ENCODE measurements around the gene BCAR1. TPM values are rescaled to one million over a fixed set of nuclear protein-coding genes. Genes with fewer than 3 reads are reported as not detected.
A peak's percentile ranks its signal among the peaks of the same experiment; 100 is the strongest.

BCAR1 gene
- total and polyA plus RNA-seq, 2 of the 13 experiments (the other 11 are each of a cell fraction or from before 2014, with no cell fraction given): 48.1 to 51.7 TPM

GRCh38 chr16:75279305-75279704 is 27.9 kb upstream of the BCAR1 start (continued):
- TF ChIP-seq ZNF687 (CRISPR knock-in tag; IDR thresholded peaks at IDR 0.05) (peak; percentile 50), KDM2A (CRISPR knock-in tag; IDR thresholded peaks at IDR 0.05; ENCODE audit: borderline replicate concordance, low read depth) (0 out of 2 replicates have a peak, but pooled peaks have one; percentile 34), ZNF768 (CRISPR knock-in tag; IDR thresholded peaks at IDR 0.05) (peak; percentile 12; the same call in 1 of the 2 replicates), RXRA (CRISPR knock-in tag; IDR thresholded peaks at IDR 0.05) (0 out of 2 replicates have a peak, but pooled peaks have one; percentile 30)

DNA sequence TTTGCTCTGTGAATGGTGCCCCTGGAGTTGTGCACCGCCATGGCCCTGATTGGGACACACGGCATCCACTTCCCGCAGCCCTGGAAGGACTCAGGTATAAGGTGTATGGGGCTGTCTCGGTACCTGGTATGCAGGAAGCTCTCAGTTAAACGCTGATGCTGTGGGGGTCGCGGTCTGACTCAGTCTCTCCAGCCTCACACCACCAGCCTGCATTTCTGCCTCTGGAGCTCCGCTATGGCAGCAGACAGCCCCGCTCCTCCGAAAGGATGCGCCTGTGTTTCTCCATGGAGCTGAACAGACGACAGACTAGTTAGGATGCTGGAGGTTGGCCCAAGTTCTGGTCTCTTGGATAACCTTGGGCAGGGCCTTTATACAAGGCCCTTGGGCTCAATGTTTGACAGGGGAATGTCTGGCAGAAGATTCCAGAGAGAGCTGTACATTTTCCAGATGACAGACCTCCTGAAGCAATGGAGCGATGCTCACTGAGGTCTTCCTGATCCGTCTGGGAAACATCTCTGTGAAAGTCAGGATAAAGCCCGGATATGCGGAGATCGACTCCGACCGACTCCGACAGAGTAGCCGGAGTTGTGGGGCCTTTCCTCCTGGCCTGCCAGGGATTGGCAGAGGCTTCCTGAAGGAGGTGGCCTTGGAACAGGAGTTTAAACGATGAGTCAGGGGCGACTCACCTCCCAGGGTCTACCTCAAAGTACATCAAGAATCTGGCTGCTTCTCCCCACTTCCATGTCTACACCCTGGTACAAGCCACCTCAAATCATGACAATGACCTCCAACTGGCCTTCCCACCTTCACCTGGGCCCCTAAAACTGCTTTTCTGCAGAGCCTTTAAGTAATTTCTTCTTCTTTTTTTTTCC is 21.9 kb upstream of the BCAR1 start:
- BruUV-seq (replicated peaks): no TSS peak
- H3K79me2 ChIP-seq (ENCODE audit: insufficient read depth, low read length): no peaks in the 10 kb centered on the region
- H3K4me3 ChIP-seq (replicated peaks in 1 of 3; ENCODE audit: insufficient read depth in 1 of 3, low read depth in 2 of 3, low read length in 3 of 3): no peak overlapping the region
- H3K4me2 ChIP-seq (ENCODE audit: low read depth, low read length): peak overlapping the region; percentile 6; the same call in 1 of the 2 replicates
- H4K20me1 ChIP-seq (ENCODE audit: insufficient read depth, low read length): no peaks in the 10 kb centered on the region
- H3K36me3 ChIP-seq (replicated peaks in 1 of 2; ENCODE audit: control insufficient read depth in 1 of 2, insufficient read depth in 2 of 2, low read length in 2 of 2): no peaks in the 10 kb centered on the region
- peaks cover 49% of the 10 kb centered on the region for H3K4me1 ChIP-seq (ENCODE audit: insufficient read depth, low read length)
- no peak overlapping the region for H3K9ac ChIP-seq (ENCODE audit: insufficient read depth, low read depth, low read length)
- FAIRE-seq: no peak
- no peaks in the 10 kb centered on the region for H3K9me3 ChIP-seq (ENCODE audit: low read length)
- ChIA-PET POLR2A (interaction anchor here (1.3 to 4.5 kb wide), 4 partner anchors 11 to 37 kb away, joined by 3 to 41 read pairs (median 12); no protein-coding TSS in a partner anchor), CTCF (ENCODE audit: low intra/inter-chr PET ratio, low total read pairs) (no interaction called here)
- peak; percentile 7; the same call in 2 of the 3 replicates for ATAC-seq
- no peak overlapping the region for H3K27ac ChIP-seq (ENCODE audit: extremely low read length, insufficient read depth, low read length)
- 69% methylated on average over 22 of the region's 23 CpGs for WGBS (ENCODE audit: low lambda C conversion rate)
- DNase-seq (ENCODE audit: low spot score): no peak
- no peak overlapping the region for H2AFZ ChIP-seq (ENCODE audit: low read length)
- intact Hi-C loops (cut with micrococcal nuclease; ENCODE audit: unreplicated experiment): no loop called here
- in situ Hi-C loops (cut with HindIII; ENCODE audit: extremely low pct_ligation_motif_present, low pct_unique_long_range_greater_than_20kb): no loop called here
- no peaks in the 10 kb centered on the region for H3K27me3 ChIP-seq (ENCODE audit: control insufficient read depth in 1 of 2, insufficient read depth in 2 of 2, low read length in 2 of 2)
- TF ChIP-seq NRL (CRISPR knock-in tag; IDR thresholded peaks at IDR 0.05; ENCODE audit: borderline replicate concordance) (peak; percentile 53; the same call in 1 of the 2 replicates), ZBTB43 (CRISPR knock-in tag; conservative IDR thresholded peaks at IDR 0.05) (no peak), ZNF274 (CRISPR knock-in tag; IDR thresholded peaks at IDR 0.05) (0 out of 2 replicates have a peak, but pooled peaks have one; percentile 68), POLR2A (IDR thresholded peaks at IDR 0.05; ENCODE audit: insufficient read depth in 1 of 2, low read depth in 2 of 2, low read length in 2 of 2) (no peak)
- TF ChIP-seq, protein P1, sequence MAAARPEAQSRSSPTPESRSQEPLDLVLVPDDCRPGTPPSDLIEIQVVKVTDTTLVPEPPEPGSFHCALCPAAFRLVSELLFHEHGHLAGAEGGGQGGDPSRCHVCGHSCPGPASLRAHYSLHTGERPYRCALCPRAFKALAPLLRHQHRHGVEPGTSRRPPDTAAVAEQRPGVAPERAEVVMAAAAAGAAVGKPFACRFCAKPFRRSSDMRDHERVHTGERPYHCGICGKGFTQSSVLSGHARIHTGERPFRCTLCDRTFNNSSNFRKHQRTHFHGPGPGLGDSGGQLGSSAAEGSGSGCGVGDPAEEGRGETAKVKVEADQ (CRISPR knock-in tag; IDR thresholded peaks at IDR 0.05; ENCODE audit: borderline replicate concordance): 0 out of 2 replicates have a peak, but pooled peaks have one; percentile 28
- TF ChIP-seq, protein P2, sequence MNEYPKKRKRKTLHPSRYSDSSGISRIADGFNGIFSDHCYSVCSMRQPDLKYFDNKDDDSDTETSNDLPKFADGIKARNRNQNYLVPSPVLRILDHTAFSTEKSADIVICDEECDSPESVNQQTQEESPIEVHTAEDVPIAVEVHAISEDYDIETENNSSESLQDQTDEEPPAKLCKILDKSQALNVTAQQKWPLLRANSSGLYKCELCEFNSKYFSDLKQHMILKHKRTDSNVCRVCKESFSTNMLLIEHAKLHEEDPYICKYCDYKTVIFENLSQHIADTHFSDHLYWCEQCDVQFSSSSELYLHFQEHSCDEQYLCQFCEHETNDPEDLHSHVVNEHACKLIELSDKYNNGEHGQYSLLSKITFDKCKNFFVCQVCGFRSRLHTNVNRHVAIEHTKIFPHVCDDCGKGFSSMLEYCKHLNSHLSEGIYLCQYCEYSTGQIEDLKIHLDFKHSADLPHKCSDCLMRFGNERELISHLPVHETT (CRISPR knock-in tag; conservative IDR thresholded peaks at IDR 0.05): no peak
- TF ChIP-seq, protein P3, sequence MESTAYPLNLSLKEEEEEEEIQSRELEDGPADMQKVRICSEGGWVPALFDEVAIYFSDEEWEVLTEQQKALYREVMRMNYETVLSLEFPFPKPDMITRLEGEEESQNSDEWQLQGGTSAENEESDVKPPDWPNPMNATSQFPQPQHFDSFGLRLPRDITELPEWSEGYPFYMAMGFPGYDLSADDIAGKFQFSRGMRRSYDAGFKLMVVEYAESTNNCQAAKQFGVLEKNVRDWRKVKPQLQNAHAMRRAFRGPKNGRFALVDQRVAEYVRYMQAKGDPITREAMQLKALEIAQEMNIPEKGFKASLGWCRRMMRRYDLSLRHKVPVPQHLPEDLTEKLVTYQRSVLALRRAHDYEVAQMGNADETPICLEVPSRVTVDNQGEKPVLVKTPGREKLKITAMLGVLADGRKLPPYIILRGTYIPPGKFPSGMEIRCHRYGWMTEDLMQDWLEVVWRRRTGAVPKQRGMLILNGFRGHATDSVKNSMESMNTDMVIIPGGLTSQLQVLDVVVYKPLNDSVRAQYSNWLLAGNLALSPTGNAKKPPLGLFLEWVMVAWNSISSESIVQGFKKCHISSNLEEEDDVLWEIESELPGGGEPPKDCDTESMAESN (CRISPR knock-in tag; conservative IDR thresholded peaks at IDR 0.05): no peak

Measured in HepG2 (cell line).